Dendritic cell treated with granulocyte-macrophage colony-stimulating factor and Interleukin-4, amounts not matched to agents 40 ng/mL and 50 ng/mL, for 4 days (primary cell): ENCODE results near the gene SV2C.
"Not testable (repeated sequence)": the region's sequence is repeated elsewhere in the genome, so short reads cannot be mapped to it uniquely, and the experiment has no call there.

Source experiments
- H3K27ac Mint-ChIP-seq: one replicate; pipeline ENCODE4 v1.8.0; 2022; ENCODE audit warnings: mild to moderate bottlenecking, mixed read lengths
- H3K27me3 Mint-ChIP-seq: one replicate; pipeline ENCODE4 v1.8.0; 2022; ENCODE audit warnings: mild to moderate bottlenecking, mixed read lengths
- H3K36me3 Mint-ChIP-seq: one replicate; pipeline ENCODE4 v1.8.0; 2022; ENCODE audit warnings: low read depth, mixed read lengths
- H3K4me1 Mint-ChIP-seq: one replicate; pipeline ENCODE4 v1.8.0; 2022; ENCODE audit warnings: low read depth, mixed read lengths
- H3K4me3 Mint-ChIP-seq: one replicate; pipeline ENCODE4 v1.8.0; 2022; ENCODE audit warnings: mild to moderate bottlenecking, moderate library complexity, mixed read lengths
- H3K9me3 Mint-ChIP-seq: one replicate; pipeline ENCODE4 v1.8.0; 2022; ENCODE audit warnings: mixed read lengths
- intact Hi-C: fragments of 100-400 bp; cut with micrococcal nuclease; formaldehyde crosslinking; loops from one replicate; pipeline ENCODE4 v1.15.0; 2022

The SV2C gene

GRCh38 chr5:76305775-76306174, 222.6 kb downstream of the SV2C start:
- Mint-ChIP-seq H3K4me3 (no peak overlapping the region), H3K9me3 (no peaks in the 10 kb centered on the region), H3K27me3 (no peaks in the 10 kb centered on the region), H3K4me1 (peaks cover 44% of the 10 kb centered on the region), H3K27ac (peak overlapping the region; percentile 75), H3K36me3 (no peaks in the 10 kb centered on the region)
- intact Hi-C loops, result no loop called here

GRCh38 chr5:76310208-76310607, 227.0 kb downstream of the SV2C start:
- intact Hi-C loops, result no loop called here
- Mint-ChIP-seq H3K27ac (no peak overlapping the region), H3K9me3 (no peaks in the 10 kb centered on the region), H3K4me1 (peaks cover 25% of the 10 kb centered on the region), H3K4me3 (no peak overlapping the region), H3K27me3 (no peaks in the 10 kb centered on the region), H3K36me3 (no peaks in the 10 kb centered on the region)

DNA sequence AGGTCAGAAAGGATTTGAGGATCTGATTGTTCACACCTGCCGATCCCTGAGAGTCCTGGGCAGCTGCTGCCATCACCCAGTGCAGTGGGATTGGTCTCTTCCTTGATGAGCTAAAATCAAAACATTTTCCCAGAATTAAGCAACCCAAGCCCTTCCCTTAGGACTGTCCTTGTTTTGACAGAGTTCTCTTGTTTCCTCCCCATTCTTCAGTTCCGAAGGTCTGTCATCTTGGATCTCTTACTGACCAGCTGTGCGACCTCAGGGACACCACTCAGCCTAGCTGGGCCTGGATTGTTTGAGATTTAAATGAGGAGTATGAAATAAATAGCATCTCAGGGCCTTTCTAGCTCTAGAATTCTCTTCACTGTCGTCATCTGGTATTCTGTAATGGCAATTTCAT, 229.6 kb downstream of the SV2C start:
- intact Hi-C loops, result no loop called here
- H3K27ac Mint-ChIP-seq, result no peak overlapping the region
- H3K4me1 Mint-ChIP-seq, result peaks cover 12% of the 10 kb centered on the region
- no peaks in the 10 kb centered on the region for H3K36me3 Mint-ChIP-seq
- H3K4me3 Mint-ChIP-seq, result no peak overlapping the region
- no peaks in the 10 kb centered on the region for H3K27me3 Mint-ChIP-seq
- H3K9me3 Mint-ChIP-seq, result no peaks in the 10 kb centered on the region

- no peak overlapping the region for H3K27ac Mint-ChIP-seq
- H3K4me1 Mint-ChIP-seq, result peaks cover 4% of the 10 kb centered on the region
- no peak overlapping the region for H3K4me3 Mint-ChIP-seq
- intact Hi-C loops, result no loop called here
- peaks cover 3% of the 10 kb centered on the region for H3K27me3 Mint-ChIP-seq
- no peaks in the 10 kb centered on the region for H3K36me3 Mint-ChIP-seq
- no peaks in the 10 kb centered on the region for H3K9me3 Mint-ChIP-seq
Measured at GRCh38 chr5:76314643-76315042, 231.5 kb downstream of the SV2C start.

DNA sequence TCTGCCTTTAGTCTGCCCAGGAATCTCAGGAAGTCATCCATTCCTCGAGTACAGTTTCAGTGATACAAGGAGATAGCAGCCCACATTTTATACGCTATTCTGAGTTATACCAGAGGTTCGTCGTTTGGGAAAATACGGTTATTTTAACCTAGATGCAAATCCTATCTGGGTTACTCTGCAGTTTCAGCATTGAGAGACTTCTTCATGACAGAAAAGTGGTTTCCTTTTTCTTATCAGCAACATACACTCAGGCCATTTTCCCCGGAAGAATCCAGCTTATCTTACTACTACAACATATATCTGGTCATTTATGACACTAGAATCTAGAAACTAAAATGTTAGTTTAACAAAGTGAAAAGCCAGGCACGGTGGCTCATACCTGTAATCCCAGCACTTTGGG, 236.5 kb downstream of the SV2C start:
- no peaks in the 10 kb centered on the region for H3K36me3 Mint-ChIP-seq
- peaks cover 9% of the 10 kb centered on the region for H3K4me1 Mint-ChIP-seq
- intact Hi-C loops, result no loop called here
- no peak overlapping the region for H3K27ac Mint-ChIP-seq
- H3K9me3 Mint-ChIP-seq, result no peaks in the 10 kb centered on the region
- H3K27me3 Mint-ChIP-seq, result peaks cover 7% of the 10 kb centered on the region
- no peak overlapping the region for H3K4me3 Mint-ChIP-seq

GRCh38 chr5:76323494-76323893, 240.3 kb downstream of the SV2C start:
- H3K27ac Mint-ChIP-seq, H3K27me3 Mint-ChIP-seq, intact Hi-C loops, H3K4me3 Mint-ChIP-seq, H3K9me3 Mint-ChIP-seq, H3K36me3 Mint-ChIP-seq: not testable (repeated sequence)
- H3K4me1 Mint-ChIP-seq, result peaks cover 32% of the 10 kb centered on the region

- no peaks in the 10 kb centered on the region for H3K36me3 Mint-ChIP-seq
- intact Hi-C loops, result no loop called here
- peak overlapping the region; percentile 73 for H3K27ac Mint-ChIP-seq
- peaks cover 24% of the 10 kb centered on the region for H3K4me1 Mint-ChIP-seq
- H3K4me3 Mint-ChIP-seq, result no peak overlapping the region
- H3K9me3 Mint-ChIP-seq, result no peaks in the 10 kb centered on the region
- peaks cover 2% of the 10 kb centered on the region for H3K27me3 Mint-ChIP-seq
Measured at GRCh38 chr5:76325326-76325725, 242.1 kb downstream of the SV2C start.

DNA sequence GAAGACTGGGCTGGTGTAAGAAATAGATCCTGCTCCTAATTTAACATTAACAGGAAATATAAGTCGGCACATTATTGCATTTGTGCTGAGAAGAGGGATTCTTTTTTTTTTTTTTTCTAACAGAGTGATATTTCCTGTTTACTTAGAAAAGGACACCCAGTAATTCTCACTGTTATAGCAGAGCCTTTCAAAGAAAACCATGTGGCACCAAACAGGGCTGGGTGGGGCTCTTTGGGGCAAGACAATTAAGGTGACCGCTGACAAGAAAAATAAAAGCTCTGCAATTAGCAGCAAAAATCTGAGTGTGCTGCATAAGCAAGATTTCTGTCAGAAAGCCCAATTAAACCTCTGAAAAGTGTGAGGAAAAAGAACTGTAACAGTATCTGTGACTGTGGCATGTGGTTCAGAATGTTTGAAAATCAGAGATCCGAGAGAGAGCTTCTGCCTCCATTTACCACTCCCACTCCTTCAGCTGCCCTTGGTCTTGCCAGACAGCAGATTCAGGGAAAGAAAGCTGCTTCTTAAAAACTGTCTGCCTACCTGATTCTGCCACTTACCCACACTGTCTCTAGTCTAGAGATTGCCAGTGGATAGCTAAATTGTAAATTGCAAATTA, 242.8 kb downstream of the SV2C start:
- Mint-ChIP-seq H3K9me3 (no peaks in the 10 kb centered on the region), H3K4me1 (peaks cover 25% of the 10 kb centered on the region), H3K4me3 (no peak overlapping the region), H3K36me3 (no peaks in the 10 kb centered on the region), H3K27ac (peak overlapping the region; percentile 73), H3K27me3 (peaks cover 2% of the 10 kb centered on the region)
- intact Hi-C loops, result no loop called here

DNA sequence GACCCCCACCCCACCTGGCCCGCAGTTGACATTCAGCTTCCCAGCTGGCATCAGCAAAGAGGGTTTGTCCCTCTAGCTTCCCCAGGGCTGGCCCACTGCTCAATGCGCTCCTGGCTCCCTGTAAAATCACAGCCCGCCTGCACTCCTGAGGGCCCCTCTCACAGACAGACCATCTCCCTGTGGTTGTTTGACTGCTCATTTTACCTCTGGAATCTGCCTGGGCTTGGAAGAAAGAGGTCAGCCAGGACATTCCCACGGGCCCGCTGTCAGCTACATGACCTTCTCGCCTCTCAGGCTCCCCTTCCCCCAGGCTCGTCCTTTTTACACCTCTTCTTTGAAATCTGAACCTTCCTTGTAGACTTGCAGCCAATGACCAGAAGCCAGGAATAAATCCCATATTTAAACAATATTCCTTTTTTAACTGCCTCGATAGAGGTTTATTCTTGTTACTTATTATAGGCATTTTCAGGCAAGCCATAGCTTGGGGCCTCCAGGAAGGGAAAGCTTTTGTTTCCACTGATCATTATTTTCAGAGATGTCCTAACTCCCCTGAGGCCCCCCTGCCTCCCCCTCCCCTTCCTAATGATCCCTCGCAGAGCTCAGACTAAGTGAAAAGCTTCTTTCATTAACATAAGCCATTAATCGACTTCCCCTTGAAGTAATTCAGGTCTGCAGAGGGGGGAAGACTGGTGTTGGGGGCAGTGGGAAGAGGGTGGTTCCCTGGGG, 243.6 kb downstream of the SV2C start:
- Mint-ChIP-seq H3K27me3 (peaks cover 2% of the 10 kb centered on the region), H3K4me1 (peaks cover 33% of the 10 kb centered on the region), H3K9me3 (no peaks in the 10 kb centered on the region), H3K27ac (peak overlapping the region; percentile 73), H3K4me3 (no peak overlapping the region), H3K36me3 (no peaks in the 10 kb centered on the region)
- intact Hi-C loops, result no loop called here

DNA sequence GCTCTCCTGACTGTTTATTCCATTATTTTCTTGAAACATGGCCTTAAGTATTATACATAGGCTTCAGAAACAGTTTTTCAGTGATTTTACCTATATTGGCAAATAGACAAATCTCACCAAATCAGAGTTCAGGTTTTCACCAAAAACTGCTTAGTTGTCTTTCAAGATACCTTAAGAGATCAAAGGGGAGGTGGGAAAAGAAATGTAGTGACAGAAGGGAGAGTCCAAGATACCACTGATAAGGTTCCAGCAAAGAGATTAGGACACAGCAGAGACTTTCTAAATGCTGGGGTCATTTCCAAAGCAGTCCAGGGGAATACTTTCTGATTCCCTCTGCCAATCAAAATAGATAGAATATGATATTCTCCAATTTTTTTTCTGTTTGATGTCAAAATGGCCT, 246.2 kb downstream of the SV2C start:
- intact Hi-C loops, result no loop called here
- Mint-ChIP-seq H3K27me3 (peaks cover 2% of the 10 kb centered on the region), H3K4me3 (no peak overlapping the region), H3K27ac (no peak overlapping the region), H3K9me3 (no peaks in the 10 kb centered on the region), H3K36me3 (no peaks in the 10 kb centered on the region), H3K4me1 (peaks cover 50% of the 10 kb centered on the region)

DNA sequence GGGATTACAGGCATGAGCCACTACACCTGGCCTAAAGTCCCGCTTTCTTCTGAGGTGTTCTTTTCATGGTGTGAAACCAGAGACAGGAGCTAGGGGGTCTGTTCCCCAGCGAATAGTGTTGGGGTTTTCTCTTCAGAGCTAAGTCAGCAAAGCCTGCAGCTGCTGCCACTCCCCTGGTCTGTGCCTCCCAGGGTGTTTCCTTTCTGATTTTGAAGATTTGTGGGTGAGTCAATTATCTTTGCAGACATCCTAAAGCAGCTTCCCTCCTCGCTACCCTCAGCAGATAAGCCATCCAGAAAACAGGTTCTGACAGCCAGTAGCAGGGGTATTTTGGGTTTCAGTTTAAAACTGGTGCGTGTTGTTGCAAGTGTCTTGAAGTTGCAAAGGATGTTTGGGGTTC, 247.9 kb downstream of the SV2C start:
- H3K4me1 Mint-ChIP-seq, result peaks cover 43% of the 10 kb centered on the region
- H3K27ac Mint-ChIP-seq, result peak overlapping the region; percentile 61
- peaks cover 2% of the 10 kb centered on the region for H3K27me3 Mint-ChIP-seq
- no peak overlapping the region for H3K4me3 Mint-ChIP-seq
- intact Hi-C loops, result loop anchor here (5.0 kb wide), 1 partner anchor 76 kb away; no protein-coding TSS in a partner anchor
- no peaks in the 10 kb centered on the region for H3K36me3 Mint-ChIP-seq
- H3K9me3 Mint-ChIP-seq, result no peaks in the 10 kb centered on the region

- Mint-ChIP-seq H3K27ac (no peak overlapping the region), H3K36me3 (no peaks in the 10 kb centered on the region), H3K27me3 (no peaks in the 10 kb centered on the region), H3K4me1 (peaks cover 34% of the 10 kb centered on the region), H3K4me3 (no peak overlapping the region), H3K9me3 (no peaks in the 10 kb centered on the region)
- intact Hi-C loops, result loop anchor here (5.0 kb wide), 1 partner anchor 75 kb away; no protein-coding TSS in a partner anchor
Measured at GRCh38 chr5:76332102-76332501, 248.9 kb downstream of the SV2C start.

- Mint-ChIP-seq H3K9me3 (no peaks in the 10 kb centered on the region), H3K4me1 (peaks cover 35% of the 10 kb centered on the region), H3K27ac (no peak overlapping the region), H3K27me3 (no peaks in the 10 kb centered on the region), H3K36me3 (no peaks in the 10 kb centered on the region), H3K4me3 (no peak overlapping the region)
- intact Hi-C loops, result loop anchor here (5.0 kb wide), 1 partner anchor 75 kb away; no protein-coding TSS in a partner anchor
Measured at GRCh38 chr5:76332611-76333205, 249.5 kb downstream of the SV2C start.

DNA sequence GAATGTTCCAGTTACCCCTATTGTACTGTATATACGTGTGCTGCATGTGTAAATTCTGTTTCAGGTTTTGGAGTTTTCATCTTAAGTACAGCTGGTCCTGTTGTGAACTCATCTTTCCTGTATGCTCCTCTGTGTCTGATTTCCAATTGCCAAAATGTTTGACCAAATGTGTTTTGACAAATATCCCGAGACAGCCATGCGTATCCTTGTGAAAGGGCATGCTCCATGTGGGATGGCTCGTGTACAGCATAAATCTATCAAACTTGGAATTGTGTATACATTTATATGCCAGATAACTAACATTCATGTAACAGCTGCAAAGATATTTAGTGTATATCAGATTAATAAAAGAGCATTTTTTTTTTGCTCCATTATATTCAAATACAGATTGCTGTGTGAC, 250.4 kb downstream of the SV2C start:
- Mint-ChIP-seq H3K27ac (no peak overlapping the region), H3K9me3 (no peaks in the 10 kb centered on the region), H3K4me3 (no peak overlapping the region), H3K27me3 (no peaks in the 10 kb centered on the region), H3K36me3 (no peaks in the 10 kb centered on the region), H3K4me1 (peaks cover 41% of the 10 kb centered on the region)
- intact Hi-C loops, result loop anchor here (5.0 kb wide), 1 partner anchor 74 kb away; no protein-coding TSS in a partner anchor
